Calu3 (cell line): ENCODE results near the gene PZP. TPM values are rescaled to one million over a fixed set of nuclear protein-coding genes. Genes with fewer than 3 reads are reported as not detected.
"Not testable (repeated sequence)": the region's sequence is repeated elsewhere in the genome, so short reads cannot be mapped to it uniquely, and the experiment has no call there.

Source experiments
- BruUV-seq: library from RNA; stranded (reverse); fragments of 400-500 nt; replicated peaks from 2 replicates; lab custom pipeline; 2021; lab: Mats Ljungman, UMichigan
- CTCF ChIA-PET: fragments of 300-600 bp; sonication (Branson Sonifier 250); formaldehyde crosslinking; loops from one replicate; lab custom pipeline; 2022; ENCODE audit warnings: antibody characterized with exemption; lab: Charles Lee
- DNase-seq: peaks from one replicate; pipeline ENCODE4 v3.0.0; 2022
- H3K27ac Mint-ChIP-seq: one replicate; pipeline ENCODE4 v1.8.0; 2022; ENCODE audit warnings: mixed read lengths; ENCODE audit not compliant: unreplicated experiment
- H3K27me3 Mint-ChIP-seq: one replicate; pipeline ENCODE4 v1.8.0; 2022; ENCODE audit warnings: mixed read lengths; ENCODE audit not compliant: unreplicated experiment
- H3K36me3 Mint-ChIP-seq: one replicate; pipeline ENCODE4 v1.8.0; 2022; ENCODE audit warnings: mild to moderate bottlenecking, moderate library complexity, mixed read lengths; ENCODE audit not compliant: insufficient read depth, unreplicated experiment
- H3K4me1 Mint-ChIP-seq: one replicate; pipeline ENCODE4 v1.8.0; 2022; ENCODE audit warnings: mild to moderate bottlenecking, low read depth, mixed read lengths; ENCODE audit not compliant: unreplicated experiment
- H3K4me3 Mint-ChIP-seq: one replicate; pipeline ENCODE4 v1.8.0; 2022; ENCODE audit warnings: mild to moderate bottlenecking, low read depth, moderate library complexity, mixed read lengths; ENCODE audit not compliant: unreplicated experiment
- H3K9me3 Mint-ChIP-seq: one replicate; pipeline ENCODE4 v1.8.0; 2022; ENCODE audit warnings: low read depth, mixed read lengths; ENCODE audit not compliant: unreplicated experiment
- intact Hi-C: fragments of 100-400 bp; cut with micrococcal nuclease; formaldehyde crosslinking; loops from one replicate; pipeline ENCODE4 v1.10.0; 2022; ENCODE audit not compliant: unreplicated experiment
- total RNA-seq: library from RNA; stranded (reverse); gene quantifications from 2 replicates; pipeline ENCODE4 v1.2.3, GENCODE V29; 2022
- TF ChIP-seq, protein P1 (sequence below): fragments of 200-600 bp; IDR thresholded peaks from one replicate; pipeline ENCODE4 v1.8.0; 2022; ENCODE audit warnings: antibody characterized with exemption; ENCODE audit not compliant: unreplicated experiment

PZP gene
- total RNA-seq, 1 experiment from 2014 or later = not detected

DNA sequence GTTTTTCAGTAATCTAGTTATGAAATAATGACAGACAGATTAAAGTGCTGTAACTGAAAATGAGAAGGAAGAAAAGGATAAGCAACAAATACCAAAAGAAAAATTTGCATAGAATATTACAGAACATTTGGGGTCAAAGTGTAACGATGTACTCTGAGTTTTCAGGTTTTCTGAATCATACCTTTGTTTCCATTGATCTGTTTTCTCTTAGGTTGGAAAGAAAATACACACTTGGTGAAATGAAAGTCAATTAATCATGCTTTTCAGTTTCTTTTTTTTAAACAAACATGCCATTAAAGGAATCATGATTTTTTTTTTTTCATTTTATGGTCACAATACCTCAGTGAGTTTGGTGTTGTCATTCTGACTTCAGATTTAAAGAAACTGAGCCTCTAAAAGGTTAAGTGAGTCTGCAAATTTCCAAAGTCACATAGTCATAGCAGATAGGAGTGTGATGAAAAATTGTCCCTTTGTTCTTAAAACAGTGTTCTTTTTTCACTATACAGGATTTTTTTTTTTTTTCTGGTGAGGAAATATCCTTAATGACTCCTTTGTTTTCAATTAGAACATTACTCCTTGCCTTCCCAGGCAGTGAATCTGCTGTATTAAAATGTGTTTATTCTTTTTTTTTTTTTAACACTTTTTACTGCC lies 35.9 kb upstream of the PZP start:
- no peaks in the 10 kb centered on the region for H3K9me3 Mint-ChIP-seq
- BruUV-seq = no TSS peak
- H3K27me3 Mint-ChIP-seq = peaks cover 15% of the 10 kb centered on the region
- peaks cover 18% of the 10 kb centered on the region for H3K4me1 Mint-ChIP-seq
- DNase-seq = no peak
- CTCF ChIA-PET = no interaction called here
- TF ChIP-seq, protein P1, sequence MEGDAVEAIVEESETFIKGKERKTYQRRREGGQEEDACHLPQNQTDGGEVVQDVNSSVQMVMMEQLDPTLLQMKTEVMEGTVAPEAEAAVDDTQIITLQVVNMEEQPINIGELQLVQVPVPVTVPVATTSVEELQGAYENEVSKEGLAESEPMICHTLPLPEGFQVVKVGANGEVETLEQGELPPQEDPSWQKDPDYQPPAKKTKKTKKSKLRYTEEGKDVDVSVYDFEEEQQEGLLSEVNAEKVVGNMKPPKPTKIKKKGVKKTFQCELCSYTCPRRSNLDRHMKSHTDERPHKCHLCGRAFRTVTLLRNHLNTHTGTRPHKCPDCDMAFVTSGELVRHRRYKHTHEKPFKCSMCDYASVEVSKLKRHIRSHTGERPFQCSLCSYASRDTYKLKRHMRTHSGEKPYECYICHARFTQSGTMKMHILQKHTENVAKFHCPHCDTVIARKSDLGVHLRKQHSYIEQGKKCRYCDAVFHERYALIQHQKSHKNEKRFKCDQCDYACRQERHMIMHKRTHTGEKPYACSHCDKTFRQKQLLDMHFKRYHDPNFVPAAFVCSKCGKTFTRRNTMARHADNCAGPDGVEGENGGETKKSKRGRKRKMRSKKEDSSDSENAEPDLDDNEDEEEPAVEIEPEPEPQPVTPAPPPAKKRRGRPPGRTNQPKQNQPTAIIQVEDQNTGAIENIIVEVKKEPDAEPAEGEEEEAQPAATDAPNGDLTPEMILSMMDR = no peak
- no peak overlapping the region for H3K4me3 Mint-ChIP-seq
- peaks cover 6% of the 10 kb centered on the region for H3K36me3 Mint-ChIP-seq
- no peak overlapping the region for H3K27ac Mint-ChIP-seq
- intact Hi-C loops = no loop called here

DNA sequence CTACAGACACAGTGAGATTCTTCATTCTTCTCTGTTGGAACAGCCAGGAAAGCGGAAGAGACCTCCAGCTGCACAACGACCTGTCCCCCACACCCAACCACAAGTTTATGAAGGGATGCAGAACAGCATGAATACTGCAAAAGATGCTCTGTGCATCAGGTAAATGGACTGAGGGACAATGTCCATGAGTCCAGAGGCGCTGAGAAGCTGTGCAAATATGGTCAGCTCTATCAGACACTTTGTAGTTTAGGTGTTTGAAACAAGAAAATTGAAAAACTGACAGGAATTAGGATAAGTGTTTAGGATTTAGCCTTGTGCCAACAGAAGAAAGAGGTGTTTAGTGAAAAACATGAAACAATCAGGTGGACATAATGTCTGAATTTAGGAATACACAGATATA lies 33.1 kb upstream of the PZP start:
- Mint-ChIP-seq H3K9me3 (no peaks in the 10 kb centered on the region), H3K27me3 (peaks cover 40% of the 10 kb centered on the region), H3K4me3 (no peak overlapping the region), H3K36me3 (peaks cover 6% of the 10 kb centered on the region), H3K4me1 (peaks cover 18% of the 10 kb centered on the region), H3K27ac (no peak overlapping the region)
- BruUV-seq = no TSS peak
- DNase-seq = no peak
- intact Hi-C loops = no loop called here
- TF ChIP-seq, protein P1 = no peak
- CTCF ChIA-PET = no interaction called here

DNA sequence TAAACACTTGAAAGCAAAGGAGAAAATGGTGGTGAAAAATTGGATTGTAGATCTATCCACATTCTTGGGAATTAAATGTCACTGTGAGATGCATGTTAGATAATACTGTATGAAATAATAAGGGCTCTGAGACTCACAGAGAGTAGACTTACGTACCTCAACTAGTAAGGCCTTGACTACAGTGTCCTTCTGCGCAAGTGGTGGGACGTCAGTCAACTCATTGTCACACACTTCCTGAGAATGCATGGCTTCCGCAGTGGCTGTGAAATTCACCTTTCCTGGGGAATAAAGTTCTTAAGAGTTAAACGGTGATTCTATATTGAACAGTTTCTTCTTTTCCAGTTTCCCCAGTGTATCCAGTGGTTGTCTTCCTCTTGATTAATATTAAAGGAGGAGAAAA lies 32.6 kb upstream of the PZP start:
- intact Hi-C loops = no loop called here
- Mint-ChIP-seq H3K9me3 (no peaks in the 10 kb centered on the region), H3K4me1 (peaks cover 18% of the 10 kb centered on the region), H3K4me3 (no peak overlapping the region), H3K27ac (no peak overlapping the region), H3K36me3 (peaks cover 6% of the 10 kb centered on the region), H3K27me3 (peaks cover 45% of the 10 kb centered on the region)
- TF ChIP-seq, protein P1 = no peak
- no peak for DNase-seq
- BruUV-seq = no TSS peak
- CTCF ChIA-PET = no interaction called here

DNA sequence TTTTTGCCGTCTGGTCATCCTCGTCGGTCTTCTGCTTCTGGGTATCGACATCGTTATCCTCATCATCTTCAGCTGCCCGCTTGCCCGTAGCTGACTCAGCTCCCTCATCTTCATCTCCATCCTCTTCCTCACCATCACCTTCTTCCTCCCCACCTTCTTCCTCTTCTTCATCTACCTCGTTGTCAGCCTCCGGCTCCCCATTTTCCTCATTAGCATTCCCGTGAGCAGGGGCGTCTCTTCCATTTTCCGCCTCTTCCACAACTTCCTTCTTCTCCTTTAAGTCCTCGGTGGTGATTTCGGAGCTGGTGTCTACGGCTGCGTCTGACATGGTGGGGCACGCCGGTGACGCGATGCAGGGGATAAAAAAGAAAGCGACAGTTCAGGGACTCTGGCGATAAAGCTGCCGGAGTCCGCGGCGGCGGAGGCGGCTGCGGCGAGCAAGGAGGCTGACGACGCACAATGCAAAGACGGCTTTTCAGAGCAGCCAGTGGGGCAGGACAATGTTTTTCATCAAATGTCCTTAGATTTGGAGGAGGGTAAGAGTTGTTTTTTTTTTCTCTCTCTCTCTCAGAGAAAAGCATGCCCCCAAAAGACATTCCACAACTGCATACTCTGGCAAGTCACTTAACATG lies 31.9 kb upstream of the PZP start:
- peak overlapping the region; percentile 32 for H3K27ac Mint-ChIP-seq
- BruUV-seq, H3K9me3 Mint-ChIP-seq, intact Hi-C loops, H3K36me3 Mint-ChIP-seq, CTCF ChIA-PET: not testable (repeated sequence)
- H3K27me3 Mint-ChIP-seq = peaks cover 52% of the 10 kb centered on the region
- DNase-seq = peak; percentile 6
- H3K4me1 Mint-ChIP-seq = peaks cover 18% of the 10 kb centered on the region
- H3K4me3 Mint-ChIP-seq = peak overlapping the region; percentile 71

DNA sequence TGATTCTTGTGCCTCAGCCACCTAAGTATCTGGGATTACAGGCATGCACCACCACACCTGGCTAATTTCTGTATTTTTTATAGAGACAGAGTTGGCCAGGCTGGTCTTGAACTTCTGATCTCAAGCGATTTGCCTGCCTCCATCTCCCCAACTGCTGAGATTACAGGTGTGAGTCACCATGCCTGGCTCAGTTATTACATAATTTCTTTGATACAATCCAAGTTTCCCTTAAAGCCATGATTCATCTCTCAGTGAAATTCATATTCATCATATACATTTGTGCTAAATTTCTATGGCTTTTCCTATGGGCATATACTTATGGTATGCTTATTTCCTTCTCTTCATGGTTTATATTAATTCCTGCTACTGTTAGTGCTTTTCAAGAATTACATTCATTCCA lies 29.1 kb upstream of the PZP start:
- Mint-ChIP-seq H3K9me3 (no peaks in the 10 kb centered on the region), H3K4me1 (peaks cover 9% of the 10 kb centered on the region), H3K27me3 (peaks cover 80% of the 10 kb centered on the region), H3K4me3 (no peak overlapping the region), H3K27ac (no peak overlapping the region), H3K36me3 (peaks cover 6% of the 10 kb centered on the region)
- DNase-seq = no peak
- no TSS peak for BruUV-seq
- intact Hi-C loops = no loop called here
- TF ChIP-seq, protein P1 = no peak
- CTCF ChIA-PET = no interaction called here
